ENCODE results near the gene ORAI3.

ORAI3 gene

DNA sequence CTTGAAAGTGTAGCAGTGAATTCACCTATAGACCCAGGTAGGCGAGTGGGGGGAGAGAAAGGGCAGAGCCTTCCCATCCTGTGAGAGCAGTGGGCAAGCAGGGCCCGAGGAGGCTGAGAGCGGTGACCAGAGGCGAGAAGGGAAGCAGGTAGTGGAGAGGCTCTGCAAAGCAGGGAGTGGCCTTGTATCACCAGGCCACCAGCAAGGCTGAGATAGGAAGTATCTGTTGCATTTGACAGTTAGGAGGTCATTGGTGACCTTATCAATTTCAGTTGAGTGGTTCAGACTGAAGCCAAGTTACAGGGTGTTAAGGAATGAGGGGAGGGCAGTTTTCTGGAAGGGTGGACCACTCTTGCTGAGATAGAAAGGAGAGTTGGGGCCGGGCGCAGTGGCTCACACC, 25.5 kb downstream of the ORAI3 start:
- in situ Hi-C loops (cut with MboI; ENCODE audit: low sequenced_read_pairs, unreplicated experiment): loop anchor here (25.0 kb wide), 1 partner anchor 888 kb away; the partner anchor contains the start of gene ZNF267
- DNase-seq (ENCODE audit: low spot score): no peak
- TF ChIP-seq, protein P1, sequence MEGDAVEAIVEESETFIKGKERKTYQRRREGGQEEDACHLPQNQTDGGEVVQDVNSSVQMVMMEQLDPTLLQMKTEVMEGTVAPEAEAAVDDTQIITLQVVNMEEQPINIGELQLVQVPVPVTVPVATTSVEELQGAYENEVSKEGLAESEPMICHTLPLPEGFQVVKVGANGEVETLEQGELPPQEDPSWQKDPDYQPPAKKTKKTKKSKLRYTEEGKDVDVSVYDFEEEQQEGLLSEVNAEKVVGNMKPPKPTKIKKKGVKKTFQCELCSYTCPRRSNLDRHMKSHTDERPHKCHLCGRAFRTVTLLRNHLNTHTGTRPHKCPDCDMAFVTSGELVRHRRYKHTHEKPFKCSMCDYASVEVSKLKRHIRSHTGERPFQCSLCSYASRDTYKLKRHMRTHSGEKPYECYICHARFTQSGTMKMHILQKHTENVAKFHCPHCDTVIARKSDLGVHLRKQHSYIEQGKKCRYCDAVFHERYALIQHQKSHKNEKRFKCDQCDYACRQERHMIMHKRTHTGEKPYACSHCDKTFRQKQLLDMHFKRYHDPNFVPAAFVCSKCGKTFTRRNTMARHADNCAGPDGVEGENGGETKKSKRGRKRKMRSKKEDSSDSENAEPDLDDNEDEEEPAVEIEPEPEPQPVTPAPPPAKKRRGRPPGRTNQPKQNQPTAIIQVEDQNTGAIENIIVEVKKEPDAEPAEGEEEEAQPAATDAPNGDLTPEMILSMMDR (IDR thresholded peaks at IDR 0.05; ENCODE audit: borderline replicate concordance, control extremely low read depth, extremely low read depth, insufficient read depth, missing control alignments): no peak

- no peak for DNase-seq (ENCODE audit: low spot score)
- TF ChIP-seq, protein P1 (IDR thresholded peaks at IDR 0.05; ENCODE audit: borderline replicate concordance, control extremely low read depth, extremely low read depth, insufficient read depth, missing control alignments): no peak
- in situ Hi-C loops (cut with MboI; ENCODE audit: low sequenced_read_pairs, unreplicated experiment): loop anchor here (25.0 kb wide), 1 partner anchor 461 kb away; the partner anchor contains the start of genes COX6A2 and ZNF843
Measured at GRCh38 chr16:30976486-30976885, 27.6 kb downstream of the ORAI3 start.

GRCh38 chr16:30977502-30977901, 28.6 kb downstream of the ORAI3 start:
- in situ Hi-C loops (cut with MboI; ENCODE audit: low sequenced_read_pairs, unreplicated experiment): loop anchor here (25.0 kb wide), 1 partner anchor 460 kb away; the partner anchor contains the start of genes COX6A2 and ZNF843
- TF ChIP-seq, protein P1 (IDR thresholded peaks at IDR 0.05; ENCODE audit: borderline replicate concordance, control extremely low read depth, extremely low read depth, insufficient read depth, missing control alignments): no peak

GRCh38 chr16:30979170-30980022, 30.5 kb downstream of the ORAI3 start:
- in situ Hi-C loops (cut with MboI; ENCODE audit: low sequenced_read_pairs, unreplicated experiment): loop anchor here (25.0 kb wide), 1 partner anchor 458 kb away; the partner anchor contains the start of genes COX6A2 and ZNF843
- no peak for DNase-seq (ENCODE audit: low spot score)
- TF ChIP-seq, protein P1 (IDR thresholded peaks at IDR 0.05; ENCODE audit: borderline replicate concordance, control extremely low read depth, extremely low read depth, insufficient read depth, missing control alignments): no peak

More at GRCh38 chr16:30977502-30977901, 28.6 kb downstream of the ORAI3 start:
- no peak for DNase-seq (ENCODE audit: low spot score)

GRCh38 chr16:30980023-30980371, 31.1 kb downstream of the ORAI3 start:
- TF ChIP-seq, protein P1 (IDR thresholded peaks at IDR 0.05; ENCODE audit: borderline replicate concordance, control extremely low read depth, extremely low read depth, insufficient read depth, missing control alignments): no peak
- in situ Hi-C loops (cut with MboI; ENCODE audit: low sequenced_read_pairs, unreplicated experiment): loop anchor here (25.0 kb wide), 1 partner anchor 457 kb away; the partner anchor contains the start of genes COX6A2 and ZNF843

GRCh38 chr16:30980434-30980833, 31.6 kb downstream of the ORAI3 start:
- TF ChIP-seq, protein P1 (IDR thresholded peaks at IDR 0.05; ENCODE audit: borderline replicate concordance, control extremely low read depth, extremely low read depth, insufficient read depth, missing control alignments): no peak
- DNase-seq (ENCODE audit: low spot score): no peak
- in situ Hi-C loops (cut with MboI; ENCODE audit: low sequenced_read_pairs, unreplicated experiment): loop anchor here (25.0 kb wide), 1 partner anchor 457 kb away; the partner anchor contains the start of genes COX6A2 and ZNF843

More at GRCh38 chr16:30980023-30980371, 31.1 kb downstream of the ORAI3 start:
- no peak for DNase-seq (ENCODE audit: low spot score)
